HG03280 (cell line): ENCODE results near the gene ZNF618.
"Not testable (repeated sequence)": the region's sequence is repeated elsewhere in the genome, so short reads cannot be mapped to it uniquely, and the experiment has no call there.

Experiments
- ATAC-seq: cut with Tn5 transposase; IDR thresholded peaks from one replicate; pipeline ENCODE4 v1.9.1; 2021; ENCODE audit warnings: mild to moderate bottlenecking, moderate library complexity; ENCODE audit not compliant: unreplicated experiment

The ZNF618 gene

GRCh38 chr9:114076237-114077161 is 200.4 kb downstream of the ZNF618 start:
- ATAC-seq, result no peak

- ATAC-seq, result no peak
These were observed 201.2 kb downstream of the ZNF618 start for GRCh38 chr9:114077162-114077837.

- ATAC-seq, result no peak
These were observed 202.1 kb downstream of the ZNF618 start, which contains the start of gene AMBP for GRCh38 chr9:114078021-114078780. Gene AMBP, minus strand, starts transcription at chr9:114078300. Its CDS starts 91 bp downstream, at chr9:114078209.

- ATAC-seq, result no peak
These were observed 202.7 kb downstream of the ZNF618 start for GRCh38 chr9:114078781-114079156.

- ATAC-seq, result no peak
These were observed 204.2 kb downstream of the ZNF618 start for GRCh38 chr9:114080195-114080772.

GRCh38 chr9:114080773-114081440 is 204.8 kb downstream of the ZNF618 start:
- no peak for ATAC-seq

GRCh38 chr9:114081441-114082016 is 205.4 kb downstream of the ZNF618 start:
- no peak for ATAC-seq

GRCh38 chr9:114082017-114082762 is 206.1 kb downstream of the ZNF618 start:
- peak; percentile 91 for ATAC-seq

- not testable (repeated sequence) for ATAC-seq
These were observed 206.8 kb downstream of the ZNF618 start for GRCh38 chr9:114082763-114083412.

- no peak for ATAC-seq
These were observed 207.6 kb downstream of the ZNF618 start for GRCh38 chr9:114083666-114084065.

GRCh38 chr9:114084282-114085073 is 208.4 kb downstream of the ZNF618 start:
- ATAC-seq, result no peak

GRCh38 chr9:114085387-114085789 is 209.3 kb downstream of the ZNF618 start:
- ATAC-seq, result no peak

GRCh38 chr9:114086009-114086408 is 209.9 kb downstream of the ZNF618 start:
- no peak for ATAC-seq

- ATAC-seq, result no peak
These were observed 210.5 kb downstream of the ZNF618 start for GRCh38 chr9:114086607-114087006.

- no peak for ATAC-seq
These were observed 211.6 kb downstream of the ZNF618 start for GRCh38 chr9:114087721-114088120.

- ATAC-seq, result no peak
These were observed 212.6 kb downstream of the ZNF618 start for GRCh38 chr9:114088571-114089170.

- ATAC-seq, result no peak
These were observed 213.2 kb downstream of the ZNF618 start for GRCh38 chr9:114089206-114089840.
